Globus pallidus (tissue), 1 donor: ENCODE data around the gene TMEM30B.

Experiments used
- DNase-seq: peaks from one replicate; pipeline ENCODE4 v3.0.0-alpha.2; 2015; ENCODE audit warnings: low spot score

Gene TMEM30B

DNA sequence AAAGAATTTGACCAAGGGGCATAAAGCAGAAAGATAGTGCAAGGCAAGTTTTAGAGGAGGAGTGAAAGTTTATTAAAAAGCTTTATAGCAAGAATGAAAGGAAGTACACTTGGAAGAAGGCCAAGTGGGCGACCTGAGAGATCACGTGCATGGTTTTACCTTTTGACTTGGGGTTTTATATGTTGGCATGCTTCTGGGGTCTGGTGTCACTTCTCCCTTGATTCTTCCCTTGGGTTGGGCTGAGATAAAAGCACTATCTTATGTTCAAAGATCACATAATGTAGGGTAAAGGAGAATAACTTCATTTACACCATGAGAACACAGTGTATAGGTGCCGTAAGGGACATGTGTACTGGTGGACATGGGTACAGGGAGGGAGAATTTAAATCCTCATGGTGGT is 17.7 kb upstream of the TMEM30B start:
- DNase-seq, result no peak

DNA sequence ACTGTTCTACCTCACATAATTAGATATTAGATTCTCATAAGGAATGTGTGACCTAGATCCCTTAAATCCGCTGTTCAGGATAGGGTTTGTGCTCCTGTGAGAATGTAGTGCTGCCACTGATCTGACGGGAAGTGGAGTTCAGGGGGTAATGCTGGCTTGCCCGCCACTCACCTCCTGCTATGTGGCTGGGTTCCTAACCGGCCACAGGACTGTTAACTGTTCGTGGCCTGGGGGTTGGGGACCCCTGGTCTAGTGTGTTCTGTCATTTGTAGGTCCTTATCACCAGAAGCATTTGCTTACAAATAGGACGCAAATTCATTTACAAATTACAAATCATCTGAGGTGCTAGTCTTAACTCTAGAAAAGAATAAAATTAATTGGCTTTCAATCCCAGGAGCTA is 16.4 kb upstream of the TMEM30B start:
- DNase-seq, result no peak

DNA sequence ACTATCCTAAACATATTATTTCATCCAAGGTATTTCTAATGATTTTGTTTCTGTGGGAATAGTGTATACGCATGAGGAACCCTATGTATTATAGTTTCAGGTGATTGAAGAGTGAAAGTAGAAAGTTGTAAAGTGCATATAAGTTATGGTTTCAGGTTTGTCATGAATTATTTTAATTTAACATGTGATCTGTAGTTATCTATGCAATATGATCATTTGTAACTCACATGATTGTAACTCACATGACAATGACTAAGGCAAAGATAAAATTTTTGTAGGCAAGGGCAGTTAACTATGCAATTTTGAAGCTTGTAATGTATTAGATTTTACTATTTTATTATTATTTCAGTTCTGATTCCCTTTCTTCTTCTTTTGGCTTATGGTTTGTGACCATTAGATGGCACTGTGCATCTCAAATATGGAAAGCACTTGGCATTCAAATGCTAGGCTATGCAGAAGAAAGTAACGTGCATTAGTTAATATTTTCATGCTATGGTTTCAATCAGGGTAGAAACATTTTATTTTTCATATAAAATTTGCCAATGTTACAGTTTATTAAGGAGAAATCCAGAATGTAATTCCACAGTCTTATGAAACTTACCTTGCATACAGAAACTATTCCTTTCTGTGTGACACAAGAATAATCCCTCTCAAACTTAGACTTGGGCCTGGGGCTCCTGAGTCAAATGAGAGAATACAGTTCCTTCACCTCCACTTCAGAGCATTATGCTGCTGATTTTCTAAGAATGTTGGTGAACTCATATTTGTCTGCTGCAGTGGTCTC is 15.8 kb upstream of the TMEM30B start:
- DNase-seq, result peak; percentile 17

DNA sequence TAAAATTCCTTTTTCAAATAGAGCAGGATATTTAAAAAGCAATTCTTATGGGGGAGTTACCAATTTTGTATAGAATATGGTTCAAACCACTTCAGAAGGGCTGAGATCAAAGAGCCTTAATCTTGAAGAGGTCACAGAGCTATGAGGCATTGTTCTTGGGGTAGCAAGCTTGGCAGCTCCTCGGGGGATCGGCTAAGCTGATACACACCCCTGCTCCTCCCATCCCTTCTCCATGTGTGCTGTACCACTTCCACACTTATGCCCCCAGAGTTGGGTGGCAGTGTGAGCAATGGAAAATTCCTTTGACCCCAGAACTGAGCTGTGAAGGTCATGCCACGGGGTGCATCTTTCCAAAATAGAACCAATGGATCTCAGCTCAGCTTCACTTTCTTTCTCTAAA is 15.0 kb upstream of the TMEM30B start:
- no peak for DNase-seq

DNA sequence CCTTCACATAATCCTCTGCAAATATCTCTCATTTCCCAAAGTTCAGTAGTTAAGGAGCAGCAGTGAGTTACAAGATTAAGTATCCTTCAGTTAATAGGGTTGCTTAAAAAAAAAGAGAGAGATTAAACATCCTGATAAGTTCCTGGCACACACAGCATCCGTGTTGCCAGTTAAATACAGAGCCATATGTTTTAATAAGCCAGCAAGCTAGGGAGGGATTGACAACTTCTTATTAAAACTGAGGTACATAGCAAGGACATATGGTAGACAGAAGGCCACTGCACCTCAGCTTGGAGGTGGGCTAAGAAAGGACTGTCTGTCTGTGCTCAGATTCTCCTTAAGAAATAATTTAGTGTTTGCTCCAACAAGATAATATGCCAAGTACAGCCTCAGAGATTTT is 9.6 kb upstream of the TMEM30B start:
- no peak for DNase-seq

DNA sequence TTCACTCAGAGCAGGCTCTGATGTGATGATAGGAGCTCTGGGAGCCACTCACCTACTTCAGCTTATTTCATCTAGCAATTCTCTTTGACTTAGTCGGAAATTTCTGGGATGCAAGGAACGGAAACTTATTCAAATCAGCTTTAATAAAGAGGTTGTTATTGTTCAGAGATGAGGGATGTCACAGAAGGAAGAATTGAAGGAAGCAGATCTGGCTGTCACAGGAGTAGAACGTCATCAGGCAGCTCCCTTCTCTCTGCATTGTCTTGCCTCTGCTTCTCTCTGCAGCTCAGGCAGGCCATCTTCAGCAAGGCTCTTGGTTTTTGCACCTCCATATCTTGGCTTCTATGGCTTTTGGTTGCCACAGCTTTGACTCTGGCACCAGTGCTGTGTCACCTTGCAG is 7.6 kb upstream of the TMEM30B start:
- no peak for DNase-seq

DNA sequence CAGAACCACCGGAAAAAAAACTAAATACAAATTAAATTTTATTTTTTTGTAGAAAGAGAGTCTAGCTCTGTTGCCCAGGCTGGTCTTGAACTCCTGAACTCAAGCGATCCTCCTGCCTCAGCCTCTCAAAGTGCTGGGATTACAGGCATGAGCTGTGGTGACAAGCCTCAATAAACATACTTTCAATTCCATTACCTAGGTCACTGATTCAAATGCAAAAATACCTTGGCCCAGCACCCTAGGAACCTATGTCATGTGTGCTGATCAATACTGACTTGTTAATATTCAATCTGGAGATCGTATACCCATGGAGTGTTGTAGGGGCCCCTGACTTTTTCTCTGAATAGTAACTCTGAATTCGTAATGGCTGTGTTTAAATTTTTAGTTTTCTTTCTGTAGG is 7.1 kb upstream of the TMEM30B start:
- no peak for DNase-seq

DNA sequence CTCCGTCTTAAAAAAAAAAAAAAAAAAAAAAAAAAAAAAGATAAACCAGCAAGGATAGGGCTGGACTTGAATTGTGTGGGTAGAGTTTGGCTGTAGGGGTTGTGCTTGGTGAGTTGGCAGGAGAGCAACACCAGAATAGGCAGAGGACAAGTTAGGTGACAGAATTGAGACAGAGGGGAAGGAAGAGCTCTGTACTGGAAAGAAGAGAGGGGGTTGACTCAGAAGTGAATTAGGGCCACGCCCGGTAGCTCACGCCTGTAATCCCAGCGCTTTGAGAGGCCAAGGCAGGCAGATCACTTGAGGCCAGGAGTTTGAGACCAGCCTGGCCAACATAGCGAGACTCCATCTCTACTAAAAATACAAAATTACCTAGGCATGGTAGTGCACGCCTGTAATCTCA is 6.1 kb upstream of the TMEM30B start:
- no peak for DNase-seq

DNA sequence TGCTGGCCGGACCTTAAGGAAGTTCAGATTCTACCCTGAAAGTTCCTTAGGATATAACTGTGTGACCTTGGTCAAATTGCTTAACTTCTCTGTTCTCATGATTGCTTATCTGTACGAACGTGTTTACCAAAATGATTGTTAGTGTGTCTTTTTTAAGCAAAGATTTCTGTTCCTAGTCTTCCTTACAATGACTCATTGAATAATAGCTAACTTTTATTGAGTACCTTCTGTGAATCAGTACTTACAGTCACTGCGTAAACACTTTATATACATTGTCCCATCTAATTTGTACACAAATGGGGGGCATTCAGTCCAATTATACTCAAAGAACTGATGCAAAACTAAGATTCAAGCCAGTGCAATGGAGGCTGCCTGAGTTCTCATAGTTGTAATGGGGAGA is 4.2 kb upstream of the TMEM30B start:
- DNase-seq, result no peak

DNA sequence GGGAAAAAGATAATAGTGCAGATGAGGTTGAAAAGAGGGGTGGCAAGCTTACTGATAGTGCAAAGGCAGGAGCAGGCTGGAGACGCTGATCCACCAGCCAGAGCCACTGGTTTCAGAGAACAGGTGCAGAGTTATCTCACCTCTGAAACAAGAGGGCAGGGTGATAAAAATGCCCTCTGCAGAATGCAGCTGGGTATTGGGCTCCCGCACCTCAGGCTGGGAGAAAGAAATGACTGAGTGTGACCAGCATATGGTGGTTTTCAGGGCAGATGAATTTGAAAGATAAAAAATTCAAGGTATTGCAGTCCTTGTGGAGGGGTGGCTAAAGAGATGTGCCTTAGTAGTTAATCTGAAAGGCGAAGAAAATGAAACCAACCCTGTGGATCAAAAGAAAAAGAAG is 2.9 kb upstream of the TMEM30B start:
- no peak for DNase-seq

DNA sequence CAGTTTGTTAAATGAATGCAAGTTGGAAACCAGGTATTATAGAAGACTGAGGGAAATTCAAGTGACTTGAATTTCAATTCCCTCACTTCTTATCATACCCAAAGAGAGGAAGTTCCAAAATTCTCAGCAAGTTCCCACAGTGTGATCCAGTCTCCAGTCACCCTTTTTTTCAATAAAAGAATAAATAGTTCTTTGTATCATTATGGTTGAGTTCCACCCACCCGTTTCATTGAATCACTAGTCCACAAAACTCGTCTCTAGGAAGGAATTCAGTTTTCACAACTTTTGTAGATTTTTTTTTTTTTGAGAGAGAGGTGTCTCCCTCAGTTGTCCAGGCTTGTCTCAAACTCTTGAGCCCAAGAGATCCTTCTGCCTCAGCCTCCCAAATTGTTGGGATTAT is 1.6 kb upstream of the TMEM30B start:
- DNase-seq, result no peak

DNA sequence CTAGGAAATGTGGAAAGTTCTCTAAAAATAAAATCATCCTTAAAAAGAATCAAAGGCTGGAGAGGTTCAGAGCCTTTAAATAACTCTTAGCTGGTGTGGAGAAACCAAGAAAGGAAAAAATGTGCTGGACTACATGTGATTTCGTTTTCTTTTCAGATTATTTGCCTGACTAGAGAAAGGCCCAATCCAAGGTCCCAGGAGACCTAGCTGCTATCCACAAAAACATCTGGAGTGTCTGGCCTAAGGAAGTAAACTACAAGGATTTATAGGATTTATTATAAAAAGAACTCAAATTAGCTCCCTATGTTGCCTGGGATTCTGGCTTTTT is 774 bp upstream of the TMEM30B start:
- DNase-seq, result no peak

DNA sequence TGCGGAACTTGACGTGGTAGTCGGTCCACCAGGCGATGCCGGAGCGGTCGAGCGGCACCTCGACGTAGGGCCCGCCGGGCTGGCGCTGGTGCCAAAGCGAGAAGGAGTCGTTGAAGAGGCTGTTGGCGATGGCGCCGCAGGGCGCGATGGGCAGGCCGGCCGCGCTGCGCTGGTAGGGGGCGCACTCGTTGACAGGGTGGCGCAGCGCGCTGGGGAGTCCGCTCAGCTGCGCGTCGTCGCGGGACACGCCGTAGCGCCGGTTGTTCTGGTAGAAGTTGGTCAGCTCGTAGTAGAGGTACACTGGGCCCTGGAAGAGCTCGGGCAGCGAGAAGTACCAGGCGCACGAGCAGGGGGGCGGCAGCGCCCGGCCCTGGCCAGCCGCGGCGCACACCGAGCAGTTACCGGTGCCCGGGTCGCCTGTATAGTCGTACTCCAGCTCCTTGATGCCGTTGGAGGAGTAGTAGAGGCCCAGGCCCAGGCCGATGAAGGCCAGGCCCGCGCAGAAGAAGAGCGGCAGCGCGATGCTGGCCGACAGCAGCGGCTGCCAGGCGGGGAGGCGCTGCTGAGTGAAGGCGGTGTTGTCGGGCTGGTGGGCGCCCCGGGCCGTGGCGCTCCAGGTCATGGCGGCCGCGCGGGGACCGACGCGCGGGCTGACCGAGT is 482 bp downstream of the TMEM30B start:
- no peak for DNase-seq

DNA sequence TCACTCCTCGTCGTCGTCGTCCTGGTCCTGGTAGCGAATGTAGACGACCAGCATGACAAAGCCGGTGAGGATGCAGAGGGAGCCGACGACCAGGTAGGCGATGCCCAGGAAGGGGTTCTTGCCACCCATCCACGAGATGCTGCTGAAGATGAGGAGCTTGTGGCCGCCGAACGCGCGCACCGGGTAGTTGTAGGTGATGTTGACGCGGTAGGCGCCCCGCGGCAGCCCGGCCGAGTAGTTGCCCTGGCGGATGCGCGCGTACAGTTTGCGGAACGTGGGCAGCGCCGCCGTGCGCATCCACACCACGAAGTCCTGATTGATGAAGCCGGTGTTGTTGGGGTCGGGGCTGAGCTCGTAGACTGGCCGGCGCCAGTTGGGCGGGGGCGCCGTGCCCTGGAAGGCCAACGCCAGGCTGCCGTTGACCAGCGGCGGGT is 1.0 kb downstream of the TMEM30B start:
- no peak for DNase-seq

DNA sequence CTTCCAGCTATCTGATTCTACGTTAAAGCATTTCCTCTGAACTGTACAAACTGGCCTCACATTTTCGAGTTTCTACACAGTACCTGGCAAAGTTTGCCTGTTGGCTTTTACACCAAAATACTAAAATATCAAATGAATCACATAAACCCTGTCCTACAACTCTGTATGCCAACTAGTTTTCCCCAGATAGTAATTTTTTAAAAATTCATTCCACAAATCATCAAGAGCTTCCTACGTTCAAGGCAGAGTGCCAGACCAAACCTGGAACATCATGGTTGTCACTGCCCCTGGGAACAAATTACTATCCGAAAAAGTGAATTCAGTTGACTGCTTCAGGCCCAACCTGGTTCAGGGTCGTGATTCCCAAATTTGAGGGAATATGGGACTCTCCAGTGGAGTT is 2.1 kb downstream of the TMEM30B start:
- no peak for DNase-seq

DNA sequence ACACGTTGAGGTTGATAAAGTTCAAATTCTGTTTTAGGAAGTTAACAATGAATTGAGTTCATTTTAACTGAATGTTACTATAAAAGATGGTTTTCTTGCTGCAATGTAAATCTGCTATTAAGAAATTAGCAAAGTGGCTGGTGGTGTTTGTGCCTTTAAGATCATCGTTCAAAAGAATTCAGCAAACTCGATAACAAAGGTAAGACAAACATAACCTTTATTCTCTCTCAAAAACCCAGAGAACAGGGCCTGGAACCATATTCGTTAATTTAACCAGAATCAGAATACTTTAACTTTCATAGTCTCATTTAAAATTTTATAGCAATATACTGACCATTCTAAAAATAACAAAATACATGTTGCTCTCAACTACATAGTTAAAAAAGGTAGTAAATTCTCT is 3.4 kb downstream of the TMEM30B start:
- DNase-seq, result no peak

DNA sequence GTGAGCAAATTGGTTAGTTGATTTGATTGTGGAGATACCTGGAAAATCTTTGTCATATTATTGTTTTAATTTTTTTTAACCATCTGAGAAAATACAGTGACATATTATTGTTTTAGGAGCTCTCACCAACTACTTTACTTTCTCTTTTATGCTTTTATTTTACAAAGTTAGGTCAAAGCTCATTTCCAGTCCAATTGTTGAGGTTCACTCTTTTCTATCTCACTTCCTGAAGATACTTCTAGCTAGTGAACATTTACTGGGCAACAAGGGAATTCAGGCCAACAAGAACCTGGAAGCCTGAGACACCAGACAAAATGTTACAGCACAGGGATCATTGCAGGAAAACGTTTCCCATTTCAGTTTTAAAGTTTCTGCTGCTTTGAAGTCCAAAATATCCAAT is 3.9 kb downstream of the TMEM30B start:
- DNase-seq, result no peak

DNA sequence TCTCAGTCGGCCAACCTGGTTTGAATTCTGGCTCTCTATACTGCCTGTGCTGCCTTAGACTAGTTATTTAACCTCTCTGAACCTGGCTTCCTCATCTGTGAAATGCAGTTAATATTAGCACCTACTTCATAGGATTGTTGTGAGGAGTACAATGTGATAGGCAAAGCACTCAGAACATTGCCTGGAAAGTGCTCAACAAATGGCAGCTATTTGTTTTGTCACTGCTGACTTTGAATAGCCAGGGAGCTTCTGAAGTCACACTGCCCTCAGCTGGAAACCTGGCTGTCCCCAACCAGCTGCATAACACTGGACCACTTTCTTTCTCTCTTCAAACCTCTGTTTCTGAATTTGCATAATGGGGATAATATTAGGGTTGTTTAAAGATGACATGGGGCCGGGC is 9.6 kb downstream of the TMEM30B start:
- DNase-seq, result no peak

DNA sequence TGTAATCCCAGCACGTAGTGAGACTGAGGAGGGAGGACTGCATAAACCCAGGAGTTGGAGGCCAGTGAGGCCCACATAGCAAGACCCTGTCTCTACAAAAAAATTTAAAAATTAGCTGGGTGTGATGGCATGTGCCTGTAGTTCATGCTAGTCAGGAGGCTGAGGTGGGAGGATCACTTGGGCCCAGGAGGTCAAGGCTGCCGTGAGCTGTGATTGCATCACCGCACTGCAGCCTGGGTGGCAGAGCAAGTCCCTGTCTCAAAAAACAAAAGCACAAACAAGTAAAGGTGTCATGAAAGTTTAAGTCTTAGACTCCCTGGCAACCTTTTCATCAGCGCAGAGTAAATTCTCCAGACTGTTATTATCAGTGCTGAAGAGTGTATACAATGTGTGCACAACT is 10.4 kb downstream of the TMEM30B start:
- DNase-seq, result no peak

DNA sequence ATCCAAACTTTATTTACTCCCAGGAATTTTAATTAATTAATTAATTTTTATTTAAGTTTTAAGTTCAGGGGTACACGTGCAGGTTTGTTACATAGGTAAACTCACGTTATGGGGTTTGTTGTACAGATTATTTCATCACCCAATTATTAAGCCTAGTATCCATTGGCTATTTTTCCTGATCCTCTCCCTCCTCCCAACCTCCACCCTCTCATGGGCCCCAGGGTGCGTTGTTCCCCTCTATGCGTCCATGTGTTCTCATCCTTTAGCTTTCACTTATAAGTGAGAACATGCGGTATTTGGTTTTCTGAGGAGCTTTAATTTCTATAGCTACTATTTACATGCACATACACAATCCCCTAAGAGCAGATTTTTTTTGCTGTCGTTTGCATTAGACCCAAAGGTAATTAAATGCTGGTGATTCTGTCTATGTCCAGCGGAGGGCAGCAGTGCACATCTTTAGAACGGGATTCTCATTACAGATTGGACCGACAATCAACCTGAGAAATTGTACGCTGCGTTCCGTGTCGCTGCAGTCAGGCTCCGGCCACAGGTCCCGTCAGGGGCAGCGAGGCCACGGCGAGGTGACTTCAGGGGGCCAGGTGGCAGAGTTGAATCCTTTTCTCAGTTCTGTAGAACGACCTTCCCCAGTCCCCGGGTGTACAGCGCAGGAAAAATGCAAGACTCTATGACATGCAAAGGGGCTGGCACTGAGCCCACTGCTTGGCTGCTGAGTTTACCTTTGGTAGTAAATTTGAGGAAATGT is 11.6 kb downstream of the TMEM30B start:
- peak; percentile 17 for DNase-seq

DNA sequence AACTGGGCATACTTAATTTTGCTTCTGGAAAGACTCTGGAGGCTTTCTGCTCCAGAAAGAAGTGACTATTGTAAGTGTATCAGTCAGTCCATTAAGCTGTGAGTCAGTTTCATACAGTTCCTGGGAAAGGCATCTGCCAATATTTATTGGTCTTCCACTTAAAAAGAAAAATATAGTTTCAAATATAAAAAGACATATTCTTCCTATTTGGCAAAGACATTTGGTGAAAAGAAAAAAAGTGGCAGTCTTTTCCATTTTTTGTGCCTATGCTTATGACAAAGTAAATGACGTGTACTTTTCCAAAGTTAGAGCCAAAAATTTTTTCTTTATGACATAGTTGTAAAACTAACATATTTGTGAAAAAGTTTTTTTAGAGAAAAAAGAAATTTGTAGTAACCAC is 12.3 kb downstream of the TMEM30B start:
- no peak for DNase-seq

DNA sequence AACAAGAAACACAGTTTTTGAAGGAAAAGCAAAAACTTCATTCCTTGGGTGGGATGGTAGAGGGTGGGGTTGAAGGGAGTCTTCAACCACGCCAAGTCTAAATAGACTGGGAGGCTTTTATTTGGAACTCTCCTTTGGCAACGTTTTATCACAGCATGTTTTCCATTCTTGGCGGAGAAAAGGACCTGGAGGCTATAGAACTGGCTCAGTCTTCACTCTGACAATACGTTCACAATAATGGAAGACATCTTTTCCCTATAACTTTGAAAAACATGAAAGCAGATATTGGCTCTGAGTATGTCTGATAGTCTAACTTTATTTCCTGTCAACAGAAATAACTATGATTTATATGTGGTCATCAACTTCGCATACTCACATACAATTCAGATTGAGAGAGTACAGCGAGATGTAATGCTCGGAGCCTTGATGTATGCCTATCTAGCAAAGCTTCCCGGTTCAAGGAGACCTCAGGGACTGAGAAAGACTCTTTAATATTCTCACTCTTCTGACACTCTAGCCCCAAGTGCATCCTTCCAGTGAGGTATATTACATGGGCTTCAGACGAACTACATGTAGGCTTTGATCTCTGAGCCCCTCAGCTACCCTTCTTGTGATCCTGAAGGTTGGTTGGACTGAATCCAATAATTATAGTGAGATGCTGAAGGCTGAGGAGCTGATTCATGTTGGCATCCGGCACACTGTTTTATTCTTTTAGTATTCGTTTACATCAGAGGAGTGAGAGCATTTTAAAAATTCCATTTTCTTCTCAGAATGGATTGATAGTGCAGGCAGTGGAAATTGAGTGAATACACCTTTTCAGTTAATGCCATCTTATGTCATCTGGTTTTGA is 14.0 kb downstream of the TMEM30B start:
- no peak for DNase-seq
